KOPT-K1 (cell line): ENCODE measurements around the gene TMED10.

Experiments used
- H3K27ac ChIP-seq: fragments of 200-600 bp; sonication (generic); 2 replicates; pipeline ENCODE4 v1.5.1; 2016; ENCODE audit warnings: antibody characterized with exemption, mild to moderate bottlenecking, low read depth, low read length; ENCODE audit not compliant: poor library complexity, severe bottlenecking
- H3K36me3 ChIP-seq: fragments of 200-600 bp; sonication (generic); 2 replicates; pipeline ENCODE4 v1.5.1; 2017; ENCODE audit warnings: antibody characterized with exemption, mild to moderate bottlenecking, low read length, moderate library complexity; ENCODE audit not compliant: insufficient read depth
- H3K9me3 ChIP-seq: fragments of 200-600 bp; sonication (generic); 2 replicates; pipeline ENCODE4 v1.5.1; 2017; ENCODE audit warnings: antibody characterized with exemption, low read length, mild to moderate bottlenecking; ENCODE audit not compliant: insufficient read depth, poor library complexity, severe bottlenecking

TMED10 gene

DNA sequence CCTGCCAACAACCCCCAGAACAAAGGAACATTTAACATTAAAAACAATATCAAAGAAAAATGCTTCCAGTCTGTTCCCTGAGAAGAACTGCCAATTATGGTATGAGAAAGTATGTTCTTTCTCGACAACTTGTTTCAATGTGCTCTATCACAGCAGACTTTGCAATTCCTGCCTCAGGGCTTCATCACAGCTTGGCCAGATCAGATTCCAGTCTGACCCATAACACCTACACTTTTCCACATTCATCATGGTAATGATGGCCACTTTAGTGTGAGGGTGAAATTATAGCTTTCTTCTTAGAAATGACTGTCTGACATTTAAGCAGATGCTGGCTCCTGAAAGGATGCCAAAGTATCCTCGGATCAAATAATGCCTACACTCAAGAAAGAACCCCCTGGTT, 66.5 kb downstream of the TMED10 start:
- H3K36me3 ChIP-seq = peaks cover 98% of the 10 kb centered on the region
- H3K9me3 ChIP-seq = no peaks in the 10 kb centered on the region
- no peak overlapping the region for H3K27ac ChIP-seq

DNA sequence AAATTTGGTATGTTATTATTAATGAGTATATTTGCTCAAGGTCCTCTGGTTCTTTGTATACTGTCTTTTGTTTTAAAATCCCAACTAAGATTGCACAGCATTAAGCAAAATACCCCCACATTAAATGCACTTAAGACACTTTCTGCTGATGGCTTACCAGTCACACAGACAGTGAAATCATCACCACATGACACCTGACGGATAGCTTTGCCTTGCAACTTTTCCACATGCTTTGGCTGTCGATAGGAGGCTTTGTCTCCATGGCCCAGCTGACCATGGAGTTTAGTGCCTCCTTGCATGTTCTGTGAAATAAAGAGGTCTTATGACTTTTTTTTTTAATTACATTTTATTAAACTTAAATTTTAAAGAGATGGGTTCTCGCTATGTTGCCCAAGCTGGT, 69.2 kb downstream of the TMED10 start:
- Histone ChIP-seq H3K36me3 (peaks cover 90% of the 10 kb centered on the region), H3K27ac (no peak overlapping the region), H3K9me3 (no peaks in the 10 kb centered on the region)

DNA sequence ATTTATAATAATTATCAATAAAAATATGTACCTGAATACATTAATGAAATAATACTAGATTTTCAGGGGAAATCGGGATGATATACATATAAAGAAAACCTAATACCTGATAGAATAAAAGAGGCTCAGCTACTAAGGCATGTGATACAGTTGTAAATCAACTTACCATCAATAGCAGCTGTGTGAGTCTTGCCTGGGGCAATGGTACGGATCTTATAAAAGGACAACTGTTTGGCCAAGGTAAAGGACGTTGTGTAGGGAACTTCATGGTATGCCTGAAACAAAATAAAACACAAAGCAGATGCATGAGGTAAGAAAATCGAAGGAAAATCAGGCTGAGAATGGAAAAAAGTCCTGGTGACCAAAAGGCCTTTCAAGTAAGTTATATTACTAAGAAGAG, 74.9 kb downstream of the TMED10 start:
- no peak overlapping the region for H3K27ac ChIP-seq
- H3K9me3 ChIP-seq = no peaks in the 10 kb centered on the region
- peaks cover 90% of the 10 kb centered on the region for H3K36me3 ChIP-seq

DNA sequence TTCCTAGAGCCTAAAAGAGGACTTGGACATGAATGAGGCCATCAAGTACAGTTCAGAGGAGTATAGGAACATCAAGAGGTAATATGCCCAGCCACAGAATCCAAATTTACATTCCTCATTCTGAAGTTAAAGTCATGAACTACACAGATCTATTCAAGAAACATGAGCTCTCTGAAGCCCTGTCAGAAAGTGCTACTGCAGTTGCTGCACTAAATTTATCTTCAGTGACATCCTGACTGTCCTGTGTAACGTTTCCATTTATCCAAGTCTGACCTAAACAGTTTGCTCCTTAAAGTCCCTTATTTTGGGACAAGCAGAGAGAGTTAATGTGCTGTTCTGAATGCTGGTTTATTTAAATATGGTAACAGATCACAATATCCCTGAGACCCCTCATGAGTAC, 77.7 kb downstream of the TMED10 start:
- peaks cover 90% of the 10 kb centered on the region for H3K36me3 ChIP-seq
- H3K27ac ChIP-seq = no peak overlapping the region
- H3K9me3 ChIP-seq = no peaks in the 10 kb centered on the region

DNA sequence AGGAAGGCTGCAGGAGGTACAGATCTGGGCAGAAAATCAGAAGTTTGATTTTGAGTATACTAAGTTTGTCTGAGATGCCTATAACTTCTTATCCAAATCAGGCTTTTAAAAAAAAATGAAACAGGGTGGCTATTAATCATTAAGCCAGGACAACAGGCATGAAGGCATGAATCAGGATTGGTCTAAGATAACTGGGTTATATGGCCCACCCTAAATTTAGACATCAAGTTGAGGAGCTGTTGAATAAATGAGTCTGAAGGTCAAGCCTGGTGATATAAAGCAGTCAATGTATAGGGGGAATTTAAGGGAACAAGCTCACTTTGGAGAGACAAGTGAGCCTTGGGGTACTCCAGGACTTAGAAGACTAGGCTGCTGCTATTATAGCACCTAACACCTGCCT, 78.2 kb downstream of the TMED10 start:
- peaks cover 89% of the 10 kb centered on the region for H3K36me3 ChIP-seq
- H3K9me3 ChIP-seq = no peaks in the 10 kb centered on the region
- H3K27ac ChIP-seq = no peak overlapping the region

DNA sequence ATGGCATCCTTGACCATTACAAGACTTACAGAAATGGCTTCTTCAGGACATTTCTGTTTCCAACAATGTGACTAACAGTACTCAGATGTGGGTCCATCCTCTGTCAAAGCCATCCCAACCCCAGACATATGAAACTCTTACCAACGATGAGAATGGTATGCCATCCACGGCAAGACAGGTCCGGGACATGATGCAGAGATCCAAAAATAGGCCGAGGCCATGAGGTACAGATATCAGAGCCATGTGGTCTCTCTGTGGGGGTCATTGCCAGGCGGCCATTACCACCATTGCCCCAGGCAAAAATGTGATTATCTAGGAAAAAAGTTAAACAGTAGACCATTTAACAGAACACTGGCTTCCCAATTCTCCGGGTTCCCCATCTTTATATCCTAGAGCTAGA, 79.5 kb downstream of the TMED10 start:
- Histone ChIP-seq H3K36me3 (peaks cover 92% of the 10 kb centered on the region), H3K9me3 (no peaks in the 10 kb centered on the region), H3K27ac (no peak overlapping the region)

DNA sequence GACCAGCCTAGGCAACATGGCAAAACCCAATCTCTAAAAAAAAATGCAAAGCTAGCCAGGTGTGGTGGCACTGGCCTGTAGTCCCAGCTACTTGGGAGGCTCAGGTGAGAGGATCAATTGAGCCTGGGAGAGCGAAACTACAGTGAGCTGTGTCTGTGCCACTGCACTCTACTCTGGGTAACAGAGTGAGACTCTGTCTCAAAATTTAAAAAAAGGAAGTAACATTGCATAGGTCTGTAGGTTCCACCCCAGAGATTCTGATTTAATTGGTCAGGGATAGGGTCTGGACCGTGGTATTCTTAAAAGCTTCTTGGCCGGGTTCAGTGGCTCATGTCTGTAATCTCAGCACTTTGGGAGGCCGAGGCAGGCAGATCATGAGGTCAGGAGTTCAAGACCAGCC, 80.7 kb downstream of the TMED10 start:
- peaks cover 92% of the 10 kb centered on the region for H3K36me3 ChIP-seq
- H3K9me3 ChIP-seq = no peaks in the 10 kb centered on the region
- no peak overlapping the region for H3K27ac ChIP-seq

DNA sequence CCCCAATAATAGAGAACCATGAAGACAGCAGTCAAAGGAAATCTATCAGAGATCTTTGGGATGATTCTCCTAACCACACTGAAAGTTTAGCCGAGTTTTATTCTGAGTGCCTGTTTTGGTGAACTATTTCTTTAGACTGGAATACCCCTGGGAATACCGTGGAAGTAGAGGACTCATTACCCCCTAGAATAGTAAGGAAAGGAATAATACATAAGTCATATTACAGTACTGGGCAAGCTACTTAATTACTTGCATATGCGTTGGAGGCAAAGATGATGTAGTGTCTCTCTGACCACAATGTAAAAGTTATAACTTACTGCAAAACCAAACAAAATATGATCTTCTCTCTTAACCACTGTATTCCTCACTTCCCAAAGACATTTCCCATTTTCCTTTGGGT, 81.5 kb downstream of the TMED10 start:
- Histone ChIP-seq H3K36me3 (peaks cover 88% of the 10 kb centered on the region), H3K9me3 (no peaks in the 10 kb centered on the region), H3K27ac (no peak overlapping the region)

DNA sequence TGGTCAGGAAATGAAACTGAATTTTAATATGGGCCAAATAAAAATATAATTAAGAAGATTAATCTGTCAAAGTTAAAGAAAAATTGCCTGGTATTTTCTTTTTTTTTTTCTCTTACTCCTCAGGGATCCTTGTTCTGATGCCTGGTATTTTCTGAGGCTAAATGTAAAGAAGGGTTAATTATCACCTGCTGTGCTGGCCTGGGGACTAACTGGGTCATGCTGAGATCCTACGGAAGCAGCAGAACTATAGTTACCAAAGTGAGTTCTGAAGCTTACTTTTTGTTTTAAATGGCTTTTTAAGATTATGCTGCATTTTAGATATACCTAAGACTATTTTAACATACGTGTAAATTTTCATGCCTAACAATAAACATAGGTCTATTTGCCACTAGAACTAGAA, 83.7 kb downstream of the TMED10 start:
- Histone ChIP-seq H3K27ac (no peak overlapping the region), H3K36me3 (peaks cover 80% of the 10 kb centered on the region), H3K9me3 (no peaks in the 10 kb centered on the region)

DNA sequence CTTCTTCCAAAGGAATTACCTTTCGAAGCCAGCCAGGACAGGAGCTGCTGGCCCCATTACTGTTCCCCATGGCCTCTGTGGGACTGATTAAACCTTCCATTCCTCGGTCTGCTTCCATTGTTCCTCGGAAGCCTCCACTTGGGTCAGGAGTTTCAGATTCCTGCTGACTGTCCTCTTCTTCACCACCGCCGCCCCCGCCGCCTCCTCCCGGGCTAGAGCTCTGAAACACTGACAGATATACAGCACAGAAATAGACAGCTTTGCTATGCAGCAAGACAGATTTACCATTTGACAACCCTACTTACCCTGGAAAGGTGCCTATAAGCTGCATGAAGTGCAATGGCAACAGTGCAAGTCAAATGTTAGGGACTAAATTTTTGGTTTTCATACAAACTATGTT, 85.2 kb downstream of the TMED10 start:
- peaks cover 80% of the 10 kb centered on the region for H3K36me3 ChIP-seq
- H3K9me3 ChIP-seq = no peaks in the 10 kb centered on the region
- H3K27ac ChIP-seq = no peak overlapping the region

DNA sequence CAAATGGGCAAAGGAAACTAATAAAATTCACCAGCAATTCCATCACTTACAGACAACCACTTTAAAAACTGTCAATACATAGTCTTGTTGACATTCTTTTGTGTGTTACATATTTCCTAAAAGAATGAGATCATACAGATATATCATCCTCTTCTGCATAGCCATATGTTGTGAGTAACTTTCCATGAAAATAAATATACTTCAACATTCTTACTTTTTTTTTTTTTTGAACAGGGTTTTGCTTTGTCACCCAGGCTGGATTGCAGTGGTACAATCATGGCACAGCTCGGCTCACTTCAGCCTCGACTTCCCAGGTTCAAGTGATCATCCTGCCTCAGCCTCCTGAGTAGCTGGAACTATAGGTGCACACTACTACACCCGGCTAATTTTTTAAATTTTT, 86.1 kb downstream of the TMED10 start:
- H3K27ac ChIP-seq = no peak overlapping the region
- H3K36me3 ChIP-seq = peaks cover 79% of the 10 kb centered on the region
- no peaks in the 10 kb centered on the region for H3K9me3 ChIP-seq

DNA sequence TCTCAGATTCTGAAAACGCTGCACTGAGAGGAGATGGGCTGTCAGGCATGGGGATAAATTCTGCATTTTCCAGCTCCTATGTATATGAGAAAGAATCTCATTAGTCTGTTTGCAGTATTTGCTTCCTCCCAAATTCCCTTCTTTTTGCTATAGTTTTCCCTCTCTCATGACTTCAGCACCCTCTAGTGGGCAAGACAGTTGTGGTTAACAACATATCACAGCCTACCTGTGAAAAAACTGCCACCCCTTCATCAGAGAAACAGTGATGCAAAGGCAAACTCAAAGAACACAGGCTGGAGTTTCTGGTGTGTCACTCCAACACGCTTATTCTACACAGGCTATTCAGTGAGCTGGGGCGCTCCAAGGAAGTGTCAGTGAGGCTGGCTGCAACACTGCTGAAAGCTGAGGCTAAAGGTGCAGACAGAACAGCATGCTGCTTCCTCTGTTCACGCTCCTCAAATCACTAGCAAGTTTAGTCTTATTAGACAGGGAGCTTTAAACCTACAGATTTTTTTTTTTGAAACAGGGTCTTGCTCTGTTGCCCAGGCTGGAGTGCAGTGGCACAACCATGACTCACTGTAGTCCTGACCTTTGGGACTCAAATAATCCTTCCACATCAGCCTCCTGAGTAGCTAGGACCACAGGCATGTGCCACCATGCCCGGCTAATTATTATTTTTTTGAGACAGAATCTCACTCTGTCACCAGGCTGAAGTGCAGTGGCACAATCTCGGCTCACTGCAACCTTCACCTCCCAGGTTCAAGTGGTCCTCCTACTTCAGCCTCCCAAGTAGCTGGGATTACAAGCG, 87.6 kb downstream of the TMED10 start:
- peaks cover 79% of the 10 kb centered on the region for H3K36me3 ChIP-seq
- no peak overlapping the region for H3K27ac ChIP-seq

DNA sequence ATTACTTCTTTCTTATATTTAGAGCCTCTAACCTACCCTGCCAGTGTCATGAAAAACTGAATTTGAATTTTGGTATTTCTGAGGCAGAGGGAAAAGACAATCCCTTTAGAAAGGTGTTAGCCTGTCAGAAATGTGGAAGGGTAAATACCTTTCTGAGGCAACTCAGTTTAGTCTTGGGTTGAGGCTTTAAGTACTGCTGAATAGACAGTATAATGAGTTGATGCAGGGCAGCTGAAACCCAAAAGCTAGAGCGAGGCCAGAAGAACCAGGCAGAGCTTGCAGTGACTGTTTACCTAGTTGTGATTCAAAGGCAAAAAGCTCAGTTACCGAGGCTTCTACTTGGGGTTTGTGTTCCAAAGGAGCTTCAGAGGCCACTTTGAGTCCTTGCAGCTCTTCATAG, 88.3 kb downstream of the TMED10 start:
- Histone ChIP-seq H3K27ac (no peak overlapping the region), H3K9me3 (no peaks in the 10 kb centered on the region), H3K36me3 (peaks cover 79% of the 10 kb centered on the region)

More for the DNA sequence above, 87.6 kb downstream of the TMED10 start:
- no peaks in the 10 kb centered on the region for H3K9me3 ChIP-seq

DNA sequence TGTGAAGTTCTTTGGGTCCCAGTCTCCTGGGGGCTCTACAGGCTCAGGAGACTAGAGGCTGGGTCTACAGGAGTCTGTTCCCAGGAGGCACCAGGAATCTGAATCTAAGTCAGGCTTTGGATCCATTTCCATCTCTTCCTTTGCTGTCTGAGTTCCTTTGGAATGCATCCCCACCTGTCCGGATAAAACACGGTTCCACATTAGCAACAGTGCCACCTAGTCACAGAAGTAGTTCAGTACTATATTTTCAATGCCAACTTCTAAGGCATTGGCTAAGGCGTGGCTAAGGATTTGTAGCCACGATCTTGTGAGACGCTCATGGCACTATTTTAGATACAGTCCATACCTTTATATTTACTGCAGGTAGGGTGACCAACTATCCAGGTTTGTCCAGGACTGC, 91.9 kb downstream of the TMED10 start:
- H3K9me3 ChIP-seq = no peaks in the 10 kb centered on the region
- peaks cover 79% of the 10 kb centered on the region for H3K36me3 ChIP-seq
- H3K27ac ChIP-seq = no peak overlapping the region

DNA sequence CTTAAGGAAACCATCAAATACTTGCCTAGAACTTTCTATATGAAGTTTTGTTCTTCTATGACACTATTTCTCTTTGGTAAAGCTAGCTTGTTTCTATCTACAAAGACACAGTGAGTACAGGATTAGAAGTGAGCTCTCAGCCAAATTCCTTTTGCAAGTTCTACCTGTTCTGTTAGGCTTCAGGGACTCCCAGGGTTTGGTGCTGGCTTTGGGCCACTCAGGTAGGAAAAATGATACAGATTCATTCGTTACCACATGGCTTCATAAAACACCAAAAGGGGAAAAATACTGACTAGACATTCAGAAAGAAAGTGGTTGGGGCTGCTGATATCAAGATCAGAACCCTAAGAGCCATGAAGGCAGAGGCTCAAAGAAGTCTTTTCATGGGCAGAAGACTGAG, 93.1 kb downstream of the TMED10 start:
- Histone ChIP-seq H3K9me3 (no peaks in the 10 kb centered on the region), H3K36me3 (peaks cover 71% of the 10 kb centered on the region), H3K27ac (no peak overlapping the region)

DNA sequence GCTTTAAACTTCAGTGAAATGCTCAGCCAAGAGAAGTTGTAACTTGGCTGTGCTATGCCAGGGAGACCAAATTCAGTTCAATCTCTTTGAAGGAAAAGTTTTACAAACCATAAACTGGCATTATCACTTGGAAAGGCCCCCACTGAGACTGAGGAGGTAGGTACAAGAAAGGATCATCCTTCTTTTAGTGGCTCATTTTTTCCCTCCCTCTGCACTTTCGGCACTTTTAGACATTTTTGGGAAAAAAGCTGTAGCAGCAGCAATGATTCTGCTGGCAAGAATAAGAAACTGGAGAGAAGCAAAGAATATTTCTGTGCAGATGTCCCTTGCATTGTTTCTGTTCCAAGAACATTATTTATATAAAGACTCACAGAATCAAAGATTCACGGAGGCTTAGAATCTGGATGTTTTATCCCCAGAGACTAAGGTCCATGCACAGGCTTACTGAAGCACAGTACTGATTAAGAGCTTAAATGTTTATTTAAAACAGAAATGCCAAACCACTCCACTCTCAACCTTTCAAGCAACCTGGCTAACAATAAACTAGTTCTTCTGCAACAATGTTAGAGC, 94.7 kb downstream of the TMED10 start:
- Histone ChIP-seq H3K27ac (no peak overlapping the region), H3K36me3 (peaks cover 56% of the 10 kb centered on the region), H3K9me3 (no peaks in the 10 kb centered on the region)
